ENCODE data around the gene FOXN4.

GRCh38 chr12:109281452-109281851 lies 27.6 kb downstream of the FOXN4 start:
- TF ChIP-seq, protein P1, sequence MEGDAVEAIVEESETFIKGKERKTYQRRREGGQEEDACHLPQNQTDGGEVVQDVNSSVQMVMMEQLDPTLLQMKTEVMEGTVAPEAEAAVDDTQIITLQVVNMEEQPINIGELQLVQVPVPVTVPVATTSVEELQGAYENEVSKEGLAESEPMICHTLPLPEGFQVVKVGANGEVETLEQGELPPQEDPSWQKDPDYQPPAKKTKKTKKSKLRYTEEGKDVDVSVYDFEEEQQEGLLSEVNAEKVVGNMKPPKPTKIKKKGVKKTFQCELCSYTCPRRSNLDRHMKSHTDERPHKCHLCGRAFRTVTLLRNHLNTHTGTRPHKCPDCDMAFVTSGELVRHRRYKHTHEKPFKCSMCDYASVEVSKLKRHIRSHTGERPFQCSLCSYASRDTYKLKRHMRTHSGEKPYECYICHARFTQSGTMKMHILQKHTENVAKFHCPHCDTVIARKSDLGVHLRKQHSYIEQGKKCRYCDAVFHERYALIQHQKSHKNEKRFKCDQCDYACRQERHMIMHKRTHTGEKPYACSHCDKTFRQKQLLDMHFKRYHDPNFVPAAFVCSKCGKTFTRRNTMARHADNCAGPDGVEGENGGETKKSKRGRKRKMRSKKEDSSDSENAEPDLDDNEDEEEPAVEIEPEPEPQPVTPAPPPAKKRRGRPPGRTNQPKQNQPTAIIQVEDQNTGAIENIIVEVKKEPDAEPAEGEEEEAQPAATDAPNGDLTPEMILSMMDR (conservative IDR thresholded peaks at IDR 0.05 in 1 of 2, IDR thresholded peaks at IDR 0.05 in 1 of 2; ENCODE audit: low read depth in 1 of 2, low read length in 2 of 2) = no peak
- TF ChIP-seq EZH2 (IDR thresholded peaks at IDR 0.05; ENCODE audit: low read length, missing control alignments) = no peak

Data from fibroblast of lung (primary cell).